ENCODE data around the gene B3GALT5. TPM values are rescaled to one million over a fixed set of nuclear protein-coding genes. Genes with fewer than 3 reads are reported as not detected.
A peak's percentile ranks its signal among the peaks of the same experiment; 100 is the strongest.

Gene B3GALT5
- total and polyA plus RNA-seq, 10 donors, result 0.02 to 0.34 (median 0.13) TPM; not detected in 1

GRCh38 chr21:39663066-39663465, 50.3 kb downstream of the B3GALT5 start:
- TF ChIP-seq POLR2A (IDR thresholded peaks at IDR 0.05), result no peak
- Histone ChIP-seq H3K4me3 (no peak overlapping the region), H3K36me3 (no peaks in the 10 kb centered on the region), H3K27me3 (replicated peaks in 1 of 7) (peaks cover 0 to 17% (median 0%) of the 10 kb centered on the region in 7 donors), H3K4me1 (peaks cover 0 to 7% (median 0%) of the 10 kb centered on the region in 6 donors), H3K9me3 (no peaks in the 10 kb centered on the region), H3K27ac (no peak overlapping the region)
- 84 to 92% (median 88%) methylated on average over 10 of the region's 10 CpGs for WGBS, 5 donors
- intact Hi-C loops (cut with DNase I; ENCODE audit: low total_unique reads), result no loop called here
- peak; percentile 61 for DNase-seq

DNA sequence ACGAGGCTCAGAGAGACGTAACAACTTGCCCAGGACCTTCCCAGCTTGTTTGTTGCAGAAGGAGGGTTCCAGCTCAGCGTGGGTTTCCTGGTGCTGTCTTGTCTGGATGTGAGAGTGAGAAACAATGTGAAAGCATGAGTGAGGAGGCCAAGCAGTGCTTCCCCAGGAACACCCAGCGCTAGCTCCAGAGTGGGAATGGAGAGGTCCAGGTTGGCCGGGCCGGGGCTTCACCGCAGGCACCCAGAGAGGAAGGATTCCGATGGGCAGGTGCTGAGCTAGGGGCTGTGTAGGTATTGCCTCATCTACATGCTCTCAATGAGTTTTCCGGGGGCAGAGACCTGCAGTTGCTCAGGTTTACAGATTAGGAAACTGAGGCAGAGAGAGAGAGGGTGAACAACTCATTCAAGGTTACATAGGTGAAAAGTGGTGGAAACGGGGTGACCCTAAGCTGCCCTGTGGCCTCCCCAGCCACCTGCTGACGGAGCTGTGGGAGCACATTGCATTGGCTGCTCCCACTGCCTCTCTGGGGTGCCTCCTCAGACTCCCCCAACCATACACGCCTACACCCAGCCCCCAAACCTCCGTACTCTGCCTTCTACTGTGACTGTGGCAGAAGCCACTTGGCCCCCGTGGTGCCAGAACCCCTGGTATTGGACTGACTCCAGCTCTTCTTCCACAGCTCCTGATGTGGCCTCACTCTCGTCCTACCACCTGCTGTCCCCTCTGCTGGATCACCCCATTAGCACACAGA, 51.2 kb downstream of the B3GALT5 start:
- no peak overlapping the region for H3K4me3 ChIP-seq
- H3K36me3 ChIP-seq, result no peaks in the 10 kb centered on the region
- no peak overlapping the region for H3K27ac ChIP-seq
- H3K9me3 ChIP-seq, result no peaks in the 10 kb centered on the region
- DNase-seq, result no peak
- no peak for TF ChIP-seq POLR2A (IDR thresholded peaks at IDR 0.05)
- no peak for TF ChIP-seq CTCF (IDR thresholded peaks at IDR 0.05 in 8 of 11, conservative IDR thresholded peaks at IDR 0.05 in 3 of 11)
- no peak for TF ChIP-seq POLR2AphosphoS5 (IDR thresholded peaks at IDR 0.05)
- 80 to 90% (median 84%) methylated on average over 15 of the region's 15 CpGs for WGBS, 5 donors
- H3K4me1 ChIP-seq, result peaks cover 0 to 7% (median 0%) of the 10 kb centered on the region in 6 donors
- H3K27me3 ChIP-seq (replicated peaks in 1 of 7), result peaks cover 0 to 16% (median 0%) of the 10 kb centered on the region in 7 donors
- intact Hi-C loops (cut with DNase I; ENCODE audit: low total_unique reads), result no loop called here

- Histone ChIP-seq H3K4me1 (peaks cover 0 to 7% (median 0%) of the 10 kb centered on the region in 6 donors), H3K36me3 (no peaks in the 10 kb centered on the region), H3K9me3 (no peaks in the 10 kb centered on the region), H3K4me3 (no peak overlapping the region), H3K27ac (no peak overlapping the region), H3K27me3 (replicated peaks in 1 of 7) (peaks cover 0 to 14% (median 0%) of the 10 kb centered on the region in 7 donors)
- TF ChIP-seq POLR2A (IDR thresholded peaks at IDR 0.05), result no peak
- no peak for TF ChIP-seq POLR2AphosphoS5 (IDR thresholded peaks at IDR 0.05)
- TF ChIP-seq CTCF (IDR thresholded peaks at IDR 0.05 in 8 of 11, conservative IDR thresholded peaks at IDR 0.05 in 3 of 11), result no peak
- WGBS, 5 donors, result 89 to 91% (median 89%) methylated on average over 12 of the region's 12 CpGs
- intact Hi-C loops (cut with DNase I; ENCODE audit: low total_unique reads), result no loop called here
- DNase-seq, result no peak
Observed at GRCh38 chr21:39664586-39664985, 51.8 kb downstream of the B3GALT5 start.

DNA sequence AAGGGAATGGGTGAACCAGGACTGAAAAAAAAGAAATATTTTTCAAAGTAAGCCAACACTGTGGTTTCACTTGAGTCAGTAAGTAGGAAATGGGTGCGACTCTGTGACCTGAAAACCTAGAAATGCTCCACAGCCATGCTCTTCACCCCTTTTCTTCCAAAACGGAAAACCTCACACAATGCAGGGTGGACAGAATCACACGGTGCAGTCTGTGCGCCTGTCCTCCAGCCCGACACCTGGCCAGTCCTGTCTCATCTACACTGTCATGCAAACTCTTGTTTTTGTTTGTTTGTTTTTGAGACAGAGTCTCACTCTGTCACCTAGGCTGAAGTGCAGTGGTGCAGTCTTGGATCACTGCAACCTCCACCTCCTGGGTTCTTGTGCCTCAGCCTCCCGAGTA, 53.3 kb downstream of the B3GALT5 start:
- Histone ChIP-seq H3K36me3 (no peaks in the 10 kb centered on the region), H3K27me3 (replicated peaks in 1 of 7) (peaks cover 0 to 15% (median 0%) of the 10 kb centered on the region in 7 donors), H3K9me3 (no peaks in the 10 kb centered on the region), H3K27ac (no peak overlapping the region), H3K4me1 (no peaks in the 10 kb centered on the region), H3K4me3 (no peak overlapping the region)
- intact Hi-C loops (cut with DNase I; ENCODE audit: low total_unique reads), result no loop called here
- TF ChIP-seq CTCF (IDR thresholded peaks at IDR 0.05 in 8 of 11, conservative IDR thresholded peaks at IDR 0.05 in 3 of 11) (no peak), POLR2AphosphoS5 (IDR thresholded peaks at IDR 0.05) (no peak), POLR2A (IDR thresholded peaks at IDR 0.05) (no peak)
- WGBS, 5 donors, result 87 to 96% (median 89%) methylated on average over 6 of the region's 6 CpGs
- peak; percentile 21 for DNase-seq

Data from spleen (tissue), 11 donors.